Activated CD4-positive, alpha-beta T cell treated with anti-CD3 and anti-CD28 coated beads for 48 hours (primary cell): ENCODE results near the gene MPZL3.

Experiments
- DNase-seq: peaks from one replicate; pipeline ENCODE4 v3.0.0-alpha.2; 2020

The MPZL3 gene

DNA sequence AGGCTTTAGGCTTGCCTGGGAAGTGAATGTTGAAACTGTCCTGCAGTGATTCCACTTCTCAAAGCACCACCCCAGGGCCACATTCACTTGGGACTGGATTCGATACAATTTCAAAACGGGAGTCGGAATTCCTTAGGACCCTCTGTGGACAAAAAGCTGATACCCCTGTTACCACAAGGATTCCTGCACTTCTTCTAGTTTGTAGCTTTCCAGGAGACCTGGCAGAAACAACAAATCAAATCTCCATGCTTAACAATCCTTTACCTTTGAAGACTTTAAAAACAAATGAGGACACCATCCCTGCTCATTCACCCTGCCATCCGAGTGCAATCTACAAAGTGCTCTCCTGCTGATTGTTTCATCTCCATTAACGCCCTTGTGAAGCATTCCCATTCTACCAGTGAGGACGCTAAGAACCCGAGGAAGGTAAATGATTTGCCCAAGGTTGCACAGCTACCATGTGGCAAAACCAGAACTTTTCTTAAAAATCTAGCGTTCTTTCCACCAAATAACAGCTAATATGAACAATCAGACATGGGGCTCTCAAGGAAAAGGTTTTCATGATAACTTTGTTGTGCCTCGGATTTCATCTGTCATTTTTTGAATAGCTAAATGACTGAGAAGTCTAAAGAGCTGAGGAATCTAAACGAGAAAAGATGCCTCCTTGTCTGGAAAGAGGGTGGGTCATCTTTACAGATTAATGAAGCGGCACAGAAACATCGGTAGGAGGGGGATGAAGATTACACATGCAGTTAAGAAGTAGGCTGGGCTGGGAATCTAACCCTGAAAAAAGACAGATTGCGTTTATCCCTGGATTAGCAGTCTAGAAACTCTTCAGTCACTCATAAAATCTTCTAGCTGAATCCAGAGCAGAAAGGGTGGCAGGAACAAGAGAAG, 12.7 kb upstream of the MPZL3 start:
- DNase-seq: no peak

DNA sequence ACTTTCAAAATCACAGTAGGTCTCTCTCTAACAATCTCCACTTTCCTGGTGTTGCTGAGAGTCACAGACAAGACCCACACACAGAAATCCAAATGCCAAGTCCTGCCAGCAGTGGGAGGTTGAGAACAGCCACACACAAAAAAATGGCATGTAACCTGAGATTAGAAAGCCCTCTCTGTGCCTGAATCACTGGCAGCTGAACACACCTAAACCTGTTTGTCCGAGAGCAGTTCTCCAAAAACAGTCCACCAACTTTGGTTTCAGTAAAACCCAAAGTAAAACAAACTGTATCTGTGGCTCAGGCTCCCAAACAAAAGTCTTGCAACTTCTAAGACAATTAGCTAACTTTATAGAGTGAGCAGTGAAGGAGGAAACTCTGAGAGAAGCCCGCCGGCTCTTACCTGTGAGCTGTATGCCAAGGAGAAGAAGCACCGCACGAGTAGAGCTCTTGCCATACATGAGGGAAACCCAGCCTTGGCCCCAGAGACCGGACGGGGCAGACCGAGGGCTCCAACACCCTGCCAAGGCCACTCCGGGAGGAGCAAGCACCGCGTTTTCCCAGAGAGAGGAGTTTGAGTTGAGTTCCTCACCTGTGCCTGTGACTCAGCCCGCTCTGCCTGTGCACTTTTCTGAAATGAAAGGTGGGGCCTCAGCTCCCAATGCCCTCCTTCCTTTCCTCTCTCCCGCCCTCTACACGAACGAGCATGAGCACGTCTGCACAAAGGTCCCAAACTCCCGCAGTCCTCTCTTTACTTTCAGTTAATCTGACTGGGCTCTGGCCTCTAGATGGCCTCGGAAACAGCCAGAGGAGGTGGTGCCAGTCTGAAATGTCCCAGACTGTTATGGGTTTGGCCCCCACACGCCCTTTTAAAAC, 11.8 kb upstream of the MPZL3 start, which contains the start of gene MPZL2:
TSS of gene MPZL2 (minus strand) at position 603 of the 874 bp plus-strand sequence. CDS start at position 459, 144 bp downstream.
- peak; percentile 49 for DNase-seq

DNA sequence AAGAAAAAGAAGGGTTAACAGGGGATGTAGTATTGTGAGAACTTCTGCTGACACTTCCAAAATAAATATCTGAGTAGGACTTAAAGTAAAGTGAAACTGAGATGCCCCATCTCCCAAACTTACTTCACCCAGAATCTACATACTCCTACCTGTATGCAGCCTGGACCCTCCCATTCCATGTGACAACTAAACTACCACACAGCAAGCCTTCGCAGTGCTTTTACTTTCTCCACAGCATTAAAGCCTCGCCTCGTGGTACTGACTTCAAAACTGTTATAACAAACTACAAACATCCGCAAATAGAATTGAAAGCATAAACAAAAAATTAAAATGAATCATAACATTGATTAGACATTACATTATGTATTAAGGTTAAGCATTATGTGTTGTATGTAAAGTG, 10.9 kb upstream of the MPZL3 start:
- DNase-seq: no peak

DNA sequence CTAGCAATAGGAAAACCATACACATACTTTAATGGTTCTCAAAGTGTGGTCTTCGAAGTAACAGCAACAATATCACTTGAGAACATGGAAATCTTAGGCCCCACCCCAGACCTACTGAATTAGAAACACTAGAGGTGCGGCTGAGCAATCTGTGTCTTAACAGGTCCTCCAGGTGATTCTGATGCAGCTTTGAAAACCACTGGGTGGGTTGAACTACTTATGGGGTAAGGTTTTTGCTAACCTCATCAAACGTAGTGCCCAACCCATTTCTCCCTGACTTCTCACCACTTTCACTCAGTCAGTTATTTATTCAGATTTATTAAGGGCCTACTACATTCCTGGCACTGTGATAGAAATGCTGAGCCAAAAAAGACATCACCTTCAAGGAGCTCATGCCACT, 8.2 kb upstream of the MPZL3 start:
- DNase-seq: no peak

DNA sequence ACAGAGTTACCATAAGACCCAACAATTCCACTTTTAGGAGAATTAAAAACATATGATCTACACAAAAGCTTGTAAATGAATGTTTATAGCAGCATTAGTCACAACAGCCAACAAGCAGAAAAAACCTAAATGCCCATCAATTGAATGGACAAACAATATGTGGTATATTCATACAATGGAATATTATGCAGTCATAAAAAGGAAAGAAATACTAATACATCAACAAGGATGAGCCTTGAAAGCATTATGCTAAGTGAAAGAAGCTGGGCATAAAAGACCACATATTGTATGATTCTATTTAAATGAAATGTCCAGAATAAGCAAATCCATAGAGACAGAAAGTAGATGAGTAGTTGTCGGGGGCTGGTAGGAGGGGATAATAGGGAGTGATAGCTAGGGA, 7.0 kb upstream of the MPZL3 start:
- no peak for DNase-seq

DNA sequence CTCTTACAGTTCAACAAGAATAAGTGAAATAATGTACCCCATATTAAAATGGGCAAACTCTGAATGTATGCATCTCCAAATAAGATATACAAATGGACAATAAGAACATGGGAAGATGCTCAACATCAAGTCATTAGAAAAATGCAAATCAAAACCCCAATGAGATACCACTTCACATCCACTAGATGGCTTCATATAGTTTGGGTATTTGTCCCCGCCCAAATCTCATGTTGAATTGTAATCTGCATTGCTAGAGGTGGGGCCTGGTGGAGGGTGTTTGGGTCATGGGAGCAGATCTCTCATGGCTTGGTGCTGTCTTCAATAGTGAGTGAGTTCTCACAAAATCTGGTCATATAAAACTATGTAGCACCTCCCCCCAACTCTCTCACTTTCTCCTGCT, 6.2 kb upstream of the MPZL3 start:
- peak; percentile 30 for DNase-seq

DNA sequence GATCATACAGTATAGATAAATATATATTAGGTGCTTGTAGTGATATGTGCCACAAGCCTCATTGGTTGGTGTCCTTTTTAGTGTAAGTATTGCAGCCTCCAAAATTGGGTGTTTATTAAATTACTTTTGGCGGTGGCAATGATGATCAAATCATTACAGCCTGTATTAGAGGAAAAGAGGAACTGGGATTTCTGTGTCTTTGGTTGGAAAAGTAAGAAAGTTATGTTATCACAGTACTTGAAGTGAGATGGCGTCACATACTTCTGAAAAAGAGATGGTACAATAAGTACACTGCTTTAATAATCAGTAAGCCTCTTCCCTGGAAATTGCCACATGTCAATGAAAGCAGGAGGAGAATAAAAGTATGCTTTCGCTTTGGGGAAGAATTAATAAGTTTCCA, 523 bp upstream of the MPZL3 start:
- no peak for DNase-seq

DNA sequence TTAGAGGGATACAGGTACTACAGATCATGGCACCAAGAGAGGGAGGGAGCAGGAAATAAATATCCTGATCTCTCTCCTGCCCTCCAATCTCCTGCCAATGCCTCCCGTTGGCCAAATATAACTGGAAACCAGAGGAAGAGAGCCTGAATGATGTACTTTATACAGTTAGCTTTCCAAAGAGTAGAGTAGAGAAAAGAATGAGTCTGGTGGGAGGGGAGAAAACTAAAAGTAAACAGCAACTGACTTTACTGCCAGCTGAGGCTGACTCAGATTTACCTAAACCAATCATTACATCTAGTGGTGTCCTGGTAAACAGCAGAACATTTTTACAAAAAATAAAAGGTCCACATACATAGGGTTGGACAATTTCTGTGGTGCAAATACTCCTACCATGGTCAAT, 5.1 kb downstream of the MPZL3 start:
- no peak for DNase-seq

DNA sequence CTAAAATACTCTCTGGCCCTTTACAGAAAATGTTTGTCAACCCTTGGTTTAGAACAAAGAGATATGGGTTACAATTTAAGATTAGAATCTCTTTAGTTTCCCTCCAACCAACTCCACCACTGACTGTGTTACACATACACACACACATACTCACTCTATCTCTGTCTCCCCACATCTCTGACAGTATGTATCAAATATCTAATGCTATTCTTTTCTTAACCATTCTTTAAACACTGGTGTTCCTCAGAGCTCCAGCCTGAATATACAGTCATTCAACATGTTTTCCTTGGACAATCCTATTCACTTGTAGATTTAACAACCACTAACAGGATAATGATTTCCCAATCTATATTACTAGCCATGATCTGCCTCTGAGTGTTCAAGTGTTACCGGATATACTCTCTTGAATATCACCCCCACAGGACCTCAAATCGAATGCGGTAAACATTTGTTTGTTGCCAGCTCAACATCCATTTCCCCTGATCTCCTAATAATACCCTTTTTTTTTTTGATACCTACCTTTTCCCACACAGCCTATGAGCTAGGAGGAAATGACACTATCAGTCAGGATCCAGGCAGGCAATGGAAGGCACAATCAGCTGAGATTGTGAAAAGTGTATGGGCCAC, 6.1 kb downstream of the MPZL3 start:
- no peak for DNase-seq

DNA sequence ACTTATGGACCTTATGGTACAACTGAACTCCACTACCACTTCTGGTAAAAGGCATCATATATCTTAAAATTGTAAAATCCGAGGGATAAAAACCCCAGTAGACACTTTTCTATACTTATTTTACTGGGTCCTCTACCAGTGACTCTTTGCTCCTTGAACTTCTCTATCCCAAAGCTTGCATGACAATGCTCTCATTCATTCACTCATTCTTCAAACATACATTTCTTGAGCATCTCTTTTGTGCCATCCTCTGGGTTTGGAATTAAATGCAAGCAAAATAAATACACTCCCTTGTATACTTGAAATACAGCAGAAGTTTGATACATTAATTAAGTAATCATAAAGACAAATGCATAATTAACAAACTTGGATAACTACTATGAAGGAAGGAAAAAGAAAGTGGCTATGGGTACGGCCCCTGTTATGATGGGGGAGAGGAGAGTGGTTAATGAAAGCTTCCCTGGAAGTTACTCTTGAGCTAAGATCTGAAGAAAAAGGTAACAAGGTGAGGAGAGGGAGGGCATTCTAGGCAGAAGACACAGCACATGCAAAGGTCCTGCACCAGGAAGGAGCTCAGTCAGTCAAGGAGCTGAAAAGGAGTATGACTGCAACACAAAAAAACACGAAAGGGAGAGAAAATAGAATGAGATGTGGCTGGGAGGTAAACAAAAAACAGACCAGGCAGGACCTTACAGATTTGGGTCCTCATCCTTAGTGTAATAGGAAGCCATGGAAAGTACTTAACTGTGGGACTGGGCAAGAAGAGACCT, 8.0 kb downstream of the MPZL3 start:
- no peak for DNase-seq

DNA sequence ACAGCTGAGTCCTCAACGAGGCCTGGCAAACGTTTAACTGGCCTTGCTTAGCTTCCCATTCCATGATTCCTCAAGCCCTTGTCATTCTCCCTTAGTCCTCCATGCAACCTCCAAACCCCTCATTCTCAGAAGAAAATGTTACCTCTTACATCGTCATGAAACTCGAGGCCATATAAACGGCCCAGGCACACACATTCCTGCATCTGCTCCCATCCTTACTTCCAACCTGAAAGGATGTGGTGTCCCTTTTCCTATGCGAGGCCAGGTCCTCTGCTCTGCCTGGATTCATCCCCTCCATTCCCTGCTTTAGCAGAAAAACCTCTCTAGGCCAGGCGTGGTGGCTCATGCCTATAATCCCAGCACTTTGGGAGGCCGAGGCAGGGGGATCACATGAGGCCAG, 9.0 kb downstream of the MPZL3 start:
- DNase-seq: no peak

DNA sequence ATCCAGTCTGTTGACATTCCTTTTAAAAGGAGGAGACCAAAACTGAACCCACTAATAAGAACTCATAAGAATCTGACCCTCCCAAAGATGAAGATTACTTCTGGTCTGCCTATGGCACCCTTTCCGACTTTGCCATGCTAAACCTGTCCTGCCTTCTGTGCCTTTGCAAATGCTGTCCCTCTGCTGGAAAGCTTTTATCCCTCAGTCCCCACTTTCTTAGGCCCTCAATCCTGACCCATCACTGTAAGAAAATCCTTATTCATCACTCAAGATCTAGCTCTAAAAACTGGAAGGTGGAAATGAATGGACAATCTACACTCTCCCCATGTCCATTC, 10.4 kb downstream of the MPZL3 start:
- DNase-seq: no peak

DNA sequence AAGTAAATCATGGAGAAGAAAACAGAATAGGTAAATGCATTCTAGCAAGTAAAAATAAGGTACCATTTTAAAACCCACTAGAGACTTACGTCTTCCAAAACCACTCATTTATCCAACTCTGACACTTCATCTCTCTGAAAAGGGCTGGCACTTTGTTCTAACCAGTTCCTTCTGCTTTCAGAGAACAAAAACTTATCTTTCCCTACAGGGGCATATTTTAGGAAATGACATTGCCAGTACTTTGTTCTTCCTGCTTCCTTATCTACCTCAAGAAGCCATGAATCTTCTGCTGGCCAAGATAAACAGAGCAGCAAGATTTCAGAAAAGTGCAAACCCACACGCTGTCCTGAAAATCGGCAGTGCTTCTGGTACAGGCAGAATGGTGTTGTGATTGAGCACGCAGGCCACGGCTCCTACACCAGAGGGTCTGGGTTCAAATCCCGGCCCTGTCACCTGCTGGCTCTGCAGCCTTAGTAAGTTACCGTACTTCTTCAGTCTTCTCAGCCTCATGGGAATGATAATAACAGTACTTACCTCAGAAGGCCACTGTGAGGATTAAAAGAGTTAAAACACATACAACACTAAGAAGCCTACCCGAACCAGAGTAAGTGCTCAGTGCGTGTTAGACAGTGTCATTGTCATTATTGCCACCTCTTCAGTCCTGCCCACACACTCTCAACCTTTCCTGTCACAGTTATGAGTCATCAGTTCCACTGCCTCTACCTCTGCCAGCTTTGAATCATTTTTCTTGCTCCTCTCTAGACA, 11.0 kb downstream of the MPZL3 start:
- DNase-seq: peak; percentile 72

DNA sequence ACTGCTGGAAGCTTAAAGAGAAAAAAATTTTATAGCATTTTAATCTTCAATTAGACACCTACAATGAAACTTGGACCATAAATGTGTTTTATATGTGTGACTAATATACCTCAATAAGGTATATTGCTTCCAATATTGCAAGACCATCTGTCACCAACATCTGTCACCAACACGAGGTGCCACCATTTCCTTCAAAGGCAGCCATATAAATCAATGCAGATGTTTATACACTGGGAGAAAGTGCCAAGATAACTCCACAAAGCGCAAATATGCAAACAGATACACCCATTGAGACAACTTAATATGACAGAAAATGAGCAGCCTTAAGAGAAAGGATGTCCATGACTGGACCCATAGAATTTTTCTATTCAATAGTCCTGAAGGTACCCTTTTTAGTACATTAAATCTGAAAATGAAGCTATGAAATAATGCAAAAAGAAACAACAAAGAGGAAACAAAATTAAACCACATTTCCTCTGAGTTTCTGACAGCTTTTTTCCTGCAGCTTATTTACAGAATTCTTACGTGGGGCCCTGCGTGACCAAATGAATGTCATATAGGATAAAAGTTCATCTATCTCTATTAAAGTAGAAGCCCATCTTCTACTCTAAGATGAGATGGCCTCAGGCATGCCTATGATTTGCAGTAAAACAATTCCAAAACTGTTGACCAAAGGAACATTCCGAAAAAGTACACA, 12.5 kb downstream of the MPZL3 start:
- DNase-seq: no peak

DNA sequence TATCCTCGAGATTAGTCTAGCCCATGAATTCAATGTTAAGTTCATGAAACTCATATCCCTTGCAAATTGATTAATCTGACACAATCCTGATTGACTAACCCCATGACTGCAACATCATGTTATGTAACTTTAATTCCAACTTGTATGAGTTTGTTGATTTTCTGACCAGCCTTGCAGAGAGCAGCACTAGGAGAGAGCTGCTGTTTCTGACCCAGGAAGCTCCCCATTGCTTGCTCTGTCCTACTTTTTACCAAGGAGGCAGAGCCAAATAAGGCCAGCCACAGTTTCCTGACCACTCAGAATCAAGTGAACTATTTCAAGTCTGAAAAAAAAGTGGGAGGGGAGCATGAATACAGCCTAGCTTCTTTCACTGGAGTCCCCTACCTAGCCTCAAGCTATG, 13.2 kb downstream of the MPZL3 start:
- DNase-seq: no peak

DNA sequence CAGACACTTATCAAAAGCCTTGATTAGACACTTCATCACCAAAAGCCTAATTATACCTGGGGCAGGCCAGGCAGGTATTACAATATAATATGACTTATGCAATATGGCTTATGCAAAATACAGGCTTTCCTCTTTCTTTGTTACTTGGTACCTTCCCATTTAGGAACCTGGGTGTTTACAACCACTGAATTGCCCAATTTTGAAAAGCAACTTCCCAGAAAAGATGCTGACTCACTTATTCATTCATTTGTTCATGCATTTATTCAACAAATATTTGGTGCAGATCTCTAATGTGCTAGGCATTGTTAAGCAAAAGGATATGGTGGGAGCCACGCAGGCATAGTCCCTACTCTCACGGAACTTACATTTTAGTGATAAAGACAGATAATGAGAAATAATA, 13.7 kb downstream of the MPZL3 start:
- no peak for DNase-seq

DNA sequence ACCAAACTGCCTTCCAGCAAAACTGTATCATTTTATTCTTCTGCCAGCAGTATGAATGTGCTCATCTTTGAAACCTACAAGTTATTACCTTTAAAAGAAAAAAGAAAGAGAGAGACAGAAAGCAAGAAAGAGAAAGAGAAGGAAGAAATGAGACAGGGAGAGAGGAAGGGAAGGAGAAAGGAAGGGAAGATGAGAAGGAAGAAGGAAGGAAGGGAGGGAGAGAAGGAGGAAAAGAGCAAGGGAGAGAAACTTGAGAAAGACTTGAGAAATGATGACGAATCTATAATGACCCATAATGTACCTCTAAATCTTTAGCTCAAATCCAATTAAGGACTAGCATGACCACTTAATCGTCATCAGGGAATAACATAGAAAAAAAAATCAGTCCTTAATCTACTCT, 16.0 kb downstream of the MPZL3 start:
- DNase-seq: no peak

DNA sequence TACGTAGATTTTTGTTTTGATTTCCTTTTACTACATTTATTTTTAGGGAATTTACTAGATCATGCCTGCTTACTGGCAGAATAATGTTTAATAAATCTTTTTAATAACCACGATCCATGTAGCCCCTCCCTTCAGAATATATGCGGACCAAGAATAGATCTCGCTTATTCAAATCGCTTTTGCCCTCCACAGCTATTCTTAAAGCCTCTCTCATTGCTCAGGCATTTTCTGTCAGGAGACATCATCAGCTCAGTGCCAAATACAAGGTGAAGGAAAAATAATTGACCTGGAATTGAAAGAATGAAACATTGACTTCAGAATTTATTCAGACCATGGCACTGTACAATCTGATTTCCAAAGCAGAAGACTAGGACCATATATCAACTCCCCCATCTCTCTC, 17.3 kb downstream of the MPZL3 start:
- DNase-seq: no peak

DNA sequence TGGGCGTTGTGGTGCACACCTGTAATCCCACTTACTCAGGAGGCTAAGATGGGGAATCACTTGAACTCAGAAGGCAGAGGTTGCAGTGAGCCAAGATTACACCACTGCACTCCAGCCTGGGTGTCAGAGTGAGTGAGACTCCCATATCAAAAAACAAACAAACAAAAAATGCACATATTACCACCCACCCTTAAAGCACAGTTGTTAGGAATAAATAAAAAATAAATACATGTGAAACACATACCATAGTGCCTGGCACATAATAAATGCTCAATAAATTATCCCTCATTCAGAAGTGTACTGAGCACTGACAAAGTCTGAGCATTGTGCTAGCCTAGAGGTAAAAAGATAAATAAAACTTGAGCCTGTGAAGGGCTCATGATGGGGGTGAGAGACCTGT, 18.3 kb downstream of the MPZL3 start:
- no peak for DNase-seq

DNA sequence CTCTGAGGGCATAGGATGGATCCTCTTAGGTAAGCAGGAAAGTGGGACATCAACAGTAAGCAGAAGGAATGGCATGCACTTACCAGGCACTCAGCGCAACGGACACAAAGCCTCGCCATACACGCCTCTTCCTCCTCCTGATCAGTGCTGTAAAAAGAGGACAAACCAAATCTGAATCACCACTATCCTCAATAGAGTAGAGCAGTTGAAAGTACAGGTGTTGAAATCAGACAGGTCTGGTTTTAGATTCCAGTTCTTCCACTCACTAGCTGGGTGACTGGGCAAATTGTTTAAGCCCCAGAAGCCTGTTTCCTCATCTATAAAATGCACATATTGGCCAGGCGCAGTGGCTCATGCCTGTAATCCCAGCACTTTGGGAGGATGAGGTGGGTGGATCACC, 18.8 kb downstream of the MPZL3 start:
- DNase-seq: no peak

DNA sequence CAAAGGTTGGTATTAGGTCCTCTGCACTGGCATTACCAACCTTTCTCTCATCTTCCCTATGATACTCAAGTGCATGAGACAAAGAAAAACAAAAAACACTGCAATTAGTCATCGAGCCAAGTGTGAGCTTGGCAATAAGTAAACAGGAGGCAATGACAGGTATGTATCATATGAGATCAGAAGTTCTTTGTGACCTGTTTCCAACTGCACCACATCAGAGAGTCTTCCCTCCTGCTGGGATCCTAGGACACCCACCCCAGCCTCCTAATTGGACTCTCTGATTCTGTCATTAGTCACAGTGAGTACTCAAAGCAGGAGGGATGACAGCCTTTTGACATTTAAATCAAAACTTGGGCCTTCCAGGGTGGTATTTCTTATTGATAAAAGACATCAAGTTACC, 19.5 kb downstream of the MPZL3 start:
- peak; percentile 76 for DNase-seq
